Measurements from ENCODE around the gene HCN4. TPM values are rescaled to one million over a fixed set of nuclear protein-coding genes. Genes with fewer than 3 reads are reported as not detected.

The HCN4 gene
- total and polyA plus RNA-seq, 2 of the 8 experiments (the other 6 are each of a cell fraction or from before 2014, with no cell fraction given), result 3.7 to 8.5 TPM

DNA sequence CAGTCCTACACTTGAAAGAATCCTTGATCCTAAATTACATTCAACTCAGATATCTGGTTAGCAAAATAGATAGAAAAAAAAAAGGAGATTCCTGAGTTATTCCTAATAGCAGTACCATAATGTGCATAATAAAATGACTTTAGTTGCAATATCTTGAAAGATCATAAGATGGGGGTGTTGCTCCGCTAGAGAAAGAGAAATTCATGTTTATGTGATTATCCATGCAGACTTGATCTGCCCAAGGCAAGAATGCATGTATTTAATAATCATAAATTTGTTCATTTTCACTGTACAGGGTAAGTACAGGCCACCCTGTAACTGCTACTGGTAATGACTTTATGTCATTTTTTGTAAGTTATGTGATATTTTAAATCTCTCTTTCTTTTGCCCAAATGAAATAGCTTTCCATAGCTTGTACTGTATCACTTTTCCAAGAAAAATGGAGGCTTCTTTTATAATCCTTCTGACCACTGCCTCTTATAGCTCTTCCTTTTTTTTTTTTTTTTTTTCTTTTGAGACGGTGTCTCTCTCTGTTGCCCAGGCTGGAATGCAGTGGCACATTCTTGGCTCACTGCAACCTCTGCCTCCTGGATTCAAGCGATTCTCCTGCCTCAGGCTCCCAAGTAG, 84.6 kb downstream of the HCN4 start:
- Histone ChIP-seq H3K23me2 (ENCODE audit: low read depth, low read length) (no peaks in the 10 kb centered on the region), H3K79me2 (ENCODE audit: control insufficient read depth in 1 of 2, insufficient read depth in 2 of 2, low read length in 2 of 2) (no peaks in the 10 kb centered on the region), H2BK12ac (ENCODE audit: low read depth, low read length) (no peak overlapping the region), H4K91ac (replicated peaks; ENCODE audit: insufficient read length, low read length) (no peak overlapping the region), H2BK5ac (ENCODE audit: low read depth, low read length) (no peak overlapping the region), H3K4me2 (ENCODE audit: insufficient read depth in 1 of 2, low read depth in 2 of 2, low read length in 2 of 2) (no peak overlapping the region), H3K9ac (replicated peaks in 1 of 4; ENCODE audit: extremely low read depth in 1 of 4, low read depth in 3 of 4, low read length in 3 of 4) (no peak overlapping the region), H3K23ac (ENCODE audit: insufficient read length) (no peak overlapping the region), H2AK5ac (ENCODE audit: low read depth, low read length) (no peak overlapping the region), H3K36me3 (ENCODE audit: control insufficient read depth in 2 of 4, insufficient read depth in 4 of 4, low read length in 3 of 4) (peaks cover 12 to 34% (median 23%) of the 10 kb centered on the region in 4 experiments), H2BK120ac (replicated peaks; ENCODE audit: low read depth, low read length) (no peak overlapping the region), H3K79me1 (ENCODE audit: low read depth, low read length) (no peaks in the 10 kb centered on the region), H3K14ac (ENCODE audit: insufficient read length) (no peak overlapping the region), H3K27ac (ENCODE audit: low read depth, low read length) (no peak overlapping the region), H4K20me1 (replicated peaks in 1 of 2; ENCODE audit: control insufficient read depth in 1 of 2, insufficient read depth in 2 of 2, low read length in 2 of 2) (no peaks in the 10 kb centered on the region), H3K56ac (replicated peaks; ENCODE audit: insufficient read length, low read depth, low read length) (no peak overlapping the region), H2BK15ac (ENCODE audit: low read length) (no peak overlapping the region), H2AFZ (ENCODE audit: low read length) (no peak overlapping the region), H3K4ac (replicated peaks; ENCODE audit: insufficient read length, low read depth, low read length) (no peak overlapping the region), H3K27me3 (replicated peaks in 1 of 4; ENCODE audit: control insufficient read depth in 3 of 4, extremely low read depth in 1 of 4, insufficient read depth in 3 of 4, low read length in 3 of 4) (no peaks in the 10 kb centered on the region), H4K8ac (ENCODE audit: extremely low read depth, insufficient read depth, low read length) (no peak overlapping the region), H3K4me3 (ENCODE audit: extremely low read depth in 1 of 4, insufficient read depth in 2 of 4, low read depth in 3 of 4, low read length in 4 of 4) (no peak overlapping the region), H4K5ac (ENCODE audit: insufficient read length, low read depth, low read length) (no peak overlapping the region), H3K4me1 (replicated peaks in 1 of 4; ENCODE audit: control insufficient read depth in 3 of 4, insufficient read depth in 4 of 4, low read length in 3 of 4) (no peaks in the 10 kb centered on the region), H3K9me3 (ENCODE audit: insufficient read depth in 2 of 2, low read depth in 1 of 2, low read length in 1 of 2) (no peaks in the 10 kb centered on the region), H2BK20ac (ENCODE audit: low read length) (no peak overlapping the region), H3K18ac (ENCODE audit: extremely low read depth, low read length) (no peak overlapping the region)
- POLR2A ChIA-PET (ENCODE audit: partially characterized antibody), result no interaction called here
- DNase-seq (ENCODE audit: low read depth in 1 of 2, low spot score in 2 of 2) (no peak), FAIRE-seq (no peak)
- peak in 1 of 2 experiments; percentile 10; a peak in 1 of 4 replicates for TF ChIP-seq RAD21 (IDR thresholded peaks at IDR 0.05 in 1 of 2, conservative IDR thresholded peaks at IDR 0.05 in 1 of 2; ENCODE audit: low read depth in 2 of 2, low read length in 2 of 2)
- no peak for TF ChIP-seq KDM5A (IDR thresholded peaks at IDR 0.05; ENCODE audit: low read length)
- CTCF ChIA-PET (ENCODE audit: partially characterized antibody), result interaction anchor here (0.6 to 3.7 kb wide), 5 partner anchors 10 to 562 kb away, joined by 3 to 24 read pairs (median 3); no protein-coding TSS in a partner anchor
- WGBS, 2 experiments (ENCODE audit: extremely low coverage in 1 of 2, insufficient coverage in 1 of 2, insufficient read length in 1 of 2, insufficient replicate concordance in 2 of 2, low coverage in 1 of 2, low lambda C conversion rate in 2 of 2, missing lambda C conversion rate in 1 of 2), result 85% methylated on average over 2 of the region's 3 CpGs; no CpG with 5 or more reads in 1 of the 2 experiments
